Keratinocyte (primary cell): ENCODE measurements around the gene TSPAN16.

Experiments used
- EZH2 ChIP-seq: IDR thresholded peaks from one replicate; pipeline ENCODE4 v1.6.1; 2012; ENCODE audit warnings: inconsistent platforms, mild to moderate bottlenecking, low read length, moderate library complexity
- TF ChIP-seq, protein P1 (sequence below), 3 experiments: IDR thresholded peaks in 1 of 3; conservative IDR thresholded peaks in 1 of 3; optimal IDR thresholded peaks in 1 of 3; 2 replicates in 2 of 3; 3 replicates in 1 of 3; pipeline versions ENCODE3 to v1.5.1; 2011; ENCODE audit warnings: low read length in 3 of 3, mild to moderate bottlenecking in 3 of 3, moderate library complexity in 2 of 3, control low read depth in 1 of 3, inconsistent platforms in 1 of 3; ENCODE audit not compliant: insufficient read depth in 2 of 3; ENCODE audit errors: extremely low read depth in 1 of 3

DNA sequence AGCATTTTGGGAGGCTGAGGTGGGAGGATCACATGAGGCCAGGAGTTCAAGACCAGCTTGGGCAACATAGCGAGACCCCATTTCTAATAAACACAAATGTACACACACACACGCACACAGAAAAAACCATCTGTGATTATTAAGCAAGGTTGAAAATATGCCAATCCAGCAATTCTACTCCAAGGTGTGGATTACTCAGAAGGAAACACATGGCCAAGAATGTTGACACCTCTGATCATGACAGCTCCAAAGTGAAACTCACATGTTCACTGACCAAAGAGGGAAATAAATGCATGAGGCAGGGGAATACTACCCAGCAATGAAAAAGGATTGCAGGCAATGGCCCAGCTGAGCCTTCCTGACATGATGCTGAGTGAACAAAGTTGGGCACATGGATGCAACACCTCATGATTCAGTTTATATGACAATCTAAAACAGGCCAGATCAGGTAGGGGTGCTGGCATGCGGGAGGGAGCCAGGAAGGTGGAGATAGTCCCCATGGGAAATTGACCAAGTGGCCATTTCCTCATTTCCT, 38.0 kb upstream of the TSPAN16 start:
- TF ChIP-seq EZH2, result no peak
- TF ChIP-seq, protein P1, sequence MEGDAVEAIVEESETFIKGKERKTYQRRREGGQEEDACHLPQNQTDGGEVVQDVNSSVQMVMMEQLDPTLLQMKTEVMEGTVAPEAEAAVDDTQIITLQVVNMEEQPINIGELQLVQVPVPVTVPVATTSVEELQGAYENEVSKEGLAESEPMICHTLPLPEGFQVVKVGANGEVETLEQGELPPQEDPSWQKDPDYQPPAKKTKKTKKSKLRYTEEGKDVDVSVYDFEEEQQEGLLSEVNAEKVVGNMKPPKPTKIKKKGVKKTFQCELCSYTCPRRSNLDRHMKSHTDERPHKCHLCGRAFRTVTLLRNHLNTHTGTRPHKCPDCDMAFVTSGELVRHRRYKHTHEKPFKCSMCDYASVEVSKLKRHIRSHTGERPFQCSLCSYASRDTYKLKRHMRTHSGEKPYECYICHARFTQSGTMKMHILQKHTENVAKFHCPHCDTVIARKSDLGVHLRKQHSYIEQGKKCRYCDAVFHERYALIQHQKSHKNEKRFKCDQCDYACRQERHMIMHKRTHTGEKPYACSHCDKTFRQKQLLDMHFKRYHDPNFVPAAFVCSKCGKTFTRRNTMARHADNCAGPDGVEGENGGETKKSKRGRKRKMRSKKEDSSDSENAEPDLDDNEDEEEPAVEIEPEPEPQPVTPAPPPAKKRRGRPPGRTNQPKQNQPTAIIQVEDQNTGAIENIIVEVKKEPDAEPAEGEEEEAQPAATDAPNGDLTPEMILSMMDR (optimal IDR thresholded peaks at IDR 0.05 in 1 of 3, IDR thresholded peaks at IDR 0.05 in 1 of 3, conservative IDR thresholded peaks at IDR 0.05 in 1 of 3; ENCODE audit: extremely low read depth in 1 of 3, insufficient read depth in 2 of 3, low read length in 3 of 3), result no peak
